Dedifferentiated amniotic fluid mesenchymal stem cell (primary cell): Measurements from ENCODE around the gene MTG2.

Experiments
- DNase-seq: peaks from one replicate; pipeline ENCODE4 v3.0.0-alpha.2; 2016; ENCODE audit errors: extremely low spot score

Gene MTG2

DNA sequence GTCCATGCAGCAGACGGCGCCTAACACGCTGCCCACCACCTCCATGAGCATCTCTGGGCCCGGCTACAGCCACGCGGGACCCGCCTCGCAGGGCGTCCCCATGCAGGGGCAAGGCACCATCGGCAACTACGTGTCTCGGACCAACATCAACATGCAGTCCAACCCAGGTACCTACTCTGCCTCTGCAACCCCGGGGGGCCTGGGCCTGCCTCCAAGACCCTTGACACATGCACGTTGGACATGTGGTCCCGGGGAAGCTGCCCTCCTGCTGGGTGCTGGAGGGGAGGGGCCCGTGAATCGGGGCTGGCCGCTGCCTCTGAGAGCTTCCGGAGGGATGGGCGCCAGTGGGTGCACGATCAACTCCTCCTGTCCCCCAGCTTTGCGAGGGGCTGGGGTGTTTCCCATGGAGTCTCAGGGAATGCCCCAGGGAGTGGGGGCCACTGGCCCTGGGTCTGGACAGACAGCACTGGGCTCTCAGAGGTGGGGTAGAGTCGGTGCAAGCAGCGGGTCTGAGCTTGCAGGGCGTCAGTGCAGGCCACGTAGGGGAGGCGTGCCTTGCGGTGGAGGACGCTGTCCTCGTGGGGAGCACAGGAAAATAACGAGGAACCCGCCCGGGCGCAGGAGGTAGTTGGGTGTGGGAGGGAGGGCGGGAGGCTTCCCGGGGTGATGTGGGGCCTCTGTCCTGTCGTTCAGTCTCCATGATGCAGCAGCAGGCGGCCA is 19.9 kb upstream of the MTG2 start:
- DNase-seq, result no peak

DNA sequence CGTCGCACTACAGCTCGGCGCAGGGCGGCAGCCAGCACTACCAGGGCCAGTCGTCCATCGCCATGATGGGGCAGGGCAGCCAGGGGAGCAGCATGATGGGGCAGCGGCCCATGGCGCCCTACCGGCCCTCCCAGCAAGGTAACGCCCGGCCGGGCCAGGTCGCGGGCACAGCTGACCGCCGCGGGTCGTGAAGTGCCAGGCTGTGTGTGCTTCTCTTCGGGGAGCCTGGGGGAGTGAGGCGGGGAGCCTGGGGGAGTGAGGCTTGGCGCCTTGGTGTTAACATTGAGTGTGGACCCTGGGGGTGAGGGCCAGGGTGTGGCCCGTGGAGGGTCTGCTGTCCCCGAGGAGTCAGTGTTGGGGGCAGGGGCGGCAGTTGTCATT is 19.4 kb upstream of the MTG2 start:
- no peak for DNase-seq

DNA sequence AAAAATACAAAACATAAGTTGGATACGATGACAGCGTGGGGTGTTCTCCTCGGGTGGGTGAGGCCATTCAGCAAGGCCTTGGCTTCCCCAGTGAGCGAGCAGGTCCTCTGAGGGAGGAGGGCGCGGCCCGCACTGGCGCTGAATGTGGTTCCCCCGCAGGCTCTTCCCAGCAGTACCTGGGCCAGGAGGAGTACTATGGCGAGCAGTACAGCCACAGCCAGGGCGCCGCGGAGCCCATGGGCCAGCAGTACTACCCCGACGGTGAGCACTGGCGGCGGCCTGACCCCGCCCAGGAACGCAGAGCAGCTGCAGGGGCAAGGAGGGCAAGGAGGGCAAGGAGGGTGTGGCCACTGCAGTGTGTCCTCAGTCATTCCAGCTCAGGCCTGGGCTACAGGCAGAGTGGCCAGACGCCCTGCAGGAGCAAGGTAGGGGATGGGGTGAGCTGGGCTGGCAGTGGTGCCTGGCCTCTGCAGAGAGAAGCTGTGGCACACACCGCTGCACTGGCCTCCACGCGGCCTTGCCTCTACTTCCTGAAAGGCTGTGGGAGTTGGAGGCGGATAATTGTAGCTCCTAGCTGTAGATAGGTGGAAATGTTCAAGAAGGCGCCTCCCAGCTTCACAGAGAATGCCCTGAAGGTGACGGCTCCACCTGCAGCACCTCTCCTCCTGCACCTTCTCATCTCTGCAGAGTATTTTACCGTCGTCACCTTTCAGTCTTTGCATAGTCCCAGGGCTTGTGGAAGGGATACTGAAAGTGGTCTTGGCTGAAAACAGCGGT is 18.7 kb upstream of the MTG2 start:
- DNase-seq, result no peak

DNA sequence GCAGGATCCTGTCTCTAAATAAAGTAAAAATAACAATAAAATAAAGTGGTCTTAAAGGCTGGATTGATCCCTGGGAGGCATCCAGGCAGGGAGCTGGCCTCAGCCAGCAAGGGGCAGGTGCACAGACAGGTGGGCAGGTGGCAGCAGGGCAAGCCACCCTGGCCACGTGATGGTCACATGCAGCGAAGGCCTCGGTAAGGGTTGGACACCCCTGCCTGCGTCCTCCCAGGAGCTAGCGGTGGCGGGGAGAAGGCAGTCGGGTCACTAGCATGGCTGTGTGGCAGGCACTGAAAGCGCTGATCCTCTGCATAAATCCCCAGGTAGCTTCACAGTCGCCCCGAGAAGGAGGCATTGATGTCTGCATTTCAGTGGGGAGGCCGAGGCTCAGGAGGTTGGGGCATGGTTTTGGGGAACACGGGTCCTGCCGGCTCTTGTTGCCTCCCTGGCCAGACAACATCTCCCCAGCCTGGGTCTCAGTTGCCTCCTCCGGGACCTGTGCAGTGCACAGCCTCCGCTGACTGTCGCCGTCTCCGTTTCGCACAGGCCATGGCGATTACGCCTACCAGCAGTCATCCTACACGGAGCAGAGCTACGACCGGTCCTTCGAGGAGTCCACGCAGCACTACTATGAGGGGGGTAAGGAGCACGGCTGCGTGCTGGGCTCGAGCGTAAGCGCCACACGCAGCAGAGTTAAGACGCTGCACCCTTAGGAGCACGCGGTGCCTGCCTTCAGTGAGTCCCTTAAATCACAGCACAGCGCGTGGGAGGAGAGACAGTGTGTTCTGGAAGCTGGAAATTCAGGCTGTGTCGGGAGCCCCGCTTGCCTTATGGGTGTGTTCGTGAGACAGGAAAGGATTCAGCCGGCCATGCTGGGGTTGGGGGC is 17.7 kb upstream of the MTG2 start:
- DNase-seq, result no peak

DNA sequence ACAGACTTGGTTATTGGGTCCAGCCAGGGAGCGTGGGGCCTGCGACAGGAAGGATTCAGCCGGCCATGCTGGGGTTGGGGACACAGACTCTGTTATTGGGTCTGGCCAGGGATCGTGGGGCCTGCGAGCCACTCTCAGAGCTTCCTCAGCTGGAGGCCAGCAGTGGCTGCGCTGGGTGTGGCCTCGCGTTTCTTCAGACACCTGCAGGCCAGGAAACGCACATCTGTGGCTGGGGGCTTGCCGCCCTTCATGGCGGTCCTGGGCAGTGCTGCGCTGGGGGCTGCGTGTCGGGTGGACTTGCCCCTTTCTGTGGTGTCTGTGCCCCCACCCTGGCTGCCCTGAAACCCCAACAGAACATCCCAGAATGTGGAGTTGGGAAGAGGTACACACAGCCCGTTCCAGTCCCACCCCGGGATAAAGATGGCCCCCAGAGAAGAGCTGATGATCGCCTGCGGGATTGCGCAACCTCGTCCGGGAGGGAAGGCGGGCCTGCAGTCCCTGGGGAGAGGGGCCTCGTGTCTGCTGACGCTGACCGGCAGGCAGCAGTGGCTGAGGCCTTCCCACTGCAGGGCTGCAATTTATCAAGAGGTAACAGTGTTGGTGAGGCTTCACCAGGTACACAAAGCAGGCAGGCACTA is 16.9 kb upstream of the MTG2 start:
- DNase-seq, result no peak

DNA sequence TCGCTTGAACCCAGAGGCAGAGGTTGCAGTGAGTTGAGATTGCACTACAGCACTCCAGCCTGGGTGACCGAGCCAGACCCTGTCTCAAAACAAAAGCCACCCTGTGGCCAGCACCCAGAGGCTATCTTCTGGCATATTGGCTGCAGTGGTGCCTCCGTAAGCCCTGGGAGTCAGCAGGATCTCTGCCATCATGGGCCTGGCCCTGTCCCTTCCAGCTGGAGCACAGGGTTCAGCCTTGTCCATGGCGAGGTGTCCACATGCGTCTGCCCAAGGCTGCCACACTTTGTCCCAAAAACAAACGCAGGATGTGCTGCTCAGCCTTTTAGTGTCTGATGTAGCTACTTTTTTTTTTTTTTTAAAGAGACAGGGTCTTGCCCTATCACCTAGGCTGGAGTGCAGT is 15.4 kb upstream of the MTG2 start:
- DNase-seq, result no peak

DNA sequence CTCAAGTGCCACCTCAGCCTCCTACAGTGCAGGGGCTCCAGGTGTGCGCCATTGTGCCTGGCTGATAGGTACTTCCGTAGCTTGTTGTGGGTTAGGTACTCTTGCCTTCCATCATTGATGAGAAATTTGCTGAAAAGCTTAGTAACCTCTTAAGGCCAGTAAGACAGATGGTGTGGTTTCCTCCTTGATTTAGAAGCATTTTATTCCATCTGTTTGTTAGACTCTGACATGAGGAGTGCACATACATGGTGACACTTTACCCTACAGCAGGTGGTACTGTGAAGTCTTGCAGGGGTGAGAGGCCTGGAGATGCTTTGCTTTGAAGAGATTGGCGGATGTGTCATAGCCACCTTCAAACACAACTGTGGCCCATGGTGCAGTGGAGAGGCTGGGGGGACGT is 14.8 kb upstream of the MTG2 start:
- no peak for DNase-seq

DNA sequence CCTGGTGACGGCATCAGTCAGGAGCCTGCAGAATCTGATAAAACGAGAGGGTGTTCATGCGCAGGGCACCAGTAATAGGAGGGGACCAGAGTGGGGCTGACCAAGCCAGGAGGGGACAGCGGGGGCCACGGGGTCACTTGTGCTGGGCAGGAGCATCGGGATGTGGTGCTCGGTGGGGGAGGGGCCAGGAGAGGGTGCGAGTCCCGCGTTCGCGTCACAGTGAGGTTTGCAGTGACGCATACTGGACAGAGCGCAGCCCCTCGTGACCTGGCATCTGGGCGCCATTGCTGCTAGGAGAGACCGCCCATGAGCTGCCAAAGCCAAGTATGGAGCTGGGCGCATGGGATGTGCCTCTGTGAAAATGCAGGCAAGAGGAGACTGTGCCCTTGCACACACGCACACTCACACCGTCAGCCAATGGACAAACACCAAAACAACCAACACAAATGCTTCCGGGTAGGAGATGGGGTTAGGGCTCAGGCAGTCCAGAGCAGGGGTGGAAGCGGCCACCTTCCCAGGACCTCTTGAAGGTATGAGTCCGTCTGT is 13.9 kb upstream of the MTG2 start:
- no peak for DNase-seq

DNA sequence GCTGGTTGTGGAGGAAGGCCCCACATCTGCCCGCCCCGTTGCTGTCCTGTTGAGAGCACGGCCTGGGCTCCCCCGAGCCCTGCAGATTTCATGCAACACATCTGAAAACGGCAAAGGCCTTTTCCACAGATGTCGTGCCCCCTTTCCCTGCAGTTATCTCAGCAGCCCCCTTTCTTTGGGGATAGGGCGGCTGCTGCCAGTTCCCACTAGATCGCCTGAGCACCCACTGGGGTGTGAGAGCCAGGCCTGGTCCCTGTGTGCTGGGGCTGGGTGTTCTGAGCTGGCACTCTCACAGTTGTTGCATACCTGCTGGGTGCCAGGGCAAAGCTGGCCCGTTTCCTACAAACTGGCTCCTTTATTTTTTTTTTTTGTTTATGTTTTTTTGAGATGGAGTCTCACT is 12.3 kb upstream of the MTG2 start:
- no peak for DNase-seq

DNA sequence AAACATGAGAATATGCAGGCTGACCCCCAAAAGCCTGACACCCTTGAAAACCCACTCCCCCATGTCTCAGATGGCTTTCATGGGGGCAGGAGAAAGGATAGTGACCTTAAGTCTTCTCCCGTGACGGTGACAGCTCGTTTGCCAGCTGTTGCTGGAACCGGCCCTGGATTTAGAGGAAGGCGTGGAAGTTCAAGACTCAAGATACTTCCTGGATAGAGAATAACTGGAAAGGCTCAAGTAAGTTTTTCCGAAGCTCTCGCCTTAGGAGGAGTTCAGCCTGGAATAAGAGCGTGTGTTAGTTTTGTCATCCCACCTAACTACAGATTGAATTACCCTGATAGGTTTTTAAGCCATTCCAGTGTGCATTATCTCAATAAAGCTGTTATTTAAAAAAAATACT is 11.6 kb upstream of the MTG2 start:
- no peak for DNase-seq

DNA sequence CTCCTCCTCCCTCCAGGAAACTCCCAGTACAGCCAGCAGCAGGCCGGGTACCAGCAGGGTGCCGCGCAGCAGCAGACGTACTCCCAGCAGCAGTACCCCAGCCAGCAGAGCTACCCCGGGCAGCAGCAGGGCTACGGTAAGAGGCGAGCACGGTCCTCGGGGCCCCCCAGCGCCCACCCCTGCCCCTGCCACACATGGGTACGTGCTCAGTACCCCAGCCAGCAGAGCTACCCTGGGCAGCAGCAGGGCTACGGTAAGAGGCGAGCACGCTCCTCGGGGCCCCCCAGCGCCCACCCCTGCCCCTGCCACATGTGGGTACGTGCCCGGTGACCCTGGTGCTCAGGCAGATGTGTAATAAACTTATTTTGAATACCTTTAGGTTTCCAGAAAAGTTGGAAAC is 10.2 kb upstream of the MTG2 start:
- DNase-seq, result no peak

DNA sequence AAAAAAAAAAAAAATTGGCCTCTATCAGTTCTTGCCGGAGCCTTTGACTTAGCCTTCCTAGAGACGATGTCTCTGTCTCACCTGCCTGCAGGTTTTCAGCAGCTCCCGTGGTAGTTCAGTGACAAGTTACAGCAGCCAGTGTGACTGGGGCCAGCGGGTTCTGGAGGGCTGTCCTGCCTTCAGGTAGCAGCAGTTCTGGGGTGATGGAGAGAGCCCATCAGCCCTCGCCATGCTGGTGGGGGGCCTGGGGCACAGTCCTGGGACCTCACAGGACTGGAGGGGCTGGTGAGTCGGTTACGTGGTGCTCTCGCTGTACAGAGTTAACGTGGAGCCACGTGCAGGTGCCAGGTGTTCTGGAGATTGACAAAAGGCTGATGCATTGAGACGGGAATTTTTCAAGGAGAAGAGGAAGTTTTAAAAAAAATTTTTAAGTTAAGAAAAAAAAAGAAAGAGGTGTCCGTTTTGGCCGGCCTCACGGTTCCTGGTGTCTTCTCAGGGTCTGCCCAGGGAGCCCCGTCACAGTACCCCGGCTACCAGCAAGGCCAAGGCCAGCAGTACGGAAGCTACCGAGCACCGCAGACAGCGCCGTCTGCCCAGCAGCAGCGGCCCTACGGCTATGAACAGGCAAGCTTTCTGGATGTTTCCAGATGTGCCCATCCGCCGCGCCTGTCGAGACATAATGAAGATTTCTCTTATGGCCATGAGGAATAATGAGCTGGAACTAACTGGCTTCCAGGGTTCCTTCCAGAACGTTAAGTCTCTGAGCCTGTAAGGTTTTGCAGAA is 8.6 kb upstream of the MTG2 start:
- DNase-seq, result no peak

DNA sequence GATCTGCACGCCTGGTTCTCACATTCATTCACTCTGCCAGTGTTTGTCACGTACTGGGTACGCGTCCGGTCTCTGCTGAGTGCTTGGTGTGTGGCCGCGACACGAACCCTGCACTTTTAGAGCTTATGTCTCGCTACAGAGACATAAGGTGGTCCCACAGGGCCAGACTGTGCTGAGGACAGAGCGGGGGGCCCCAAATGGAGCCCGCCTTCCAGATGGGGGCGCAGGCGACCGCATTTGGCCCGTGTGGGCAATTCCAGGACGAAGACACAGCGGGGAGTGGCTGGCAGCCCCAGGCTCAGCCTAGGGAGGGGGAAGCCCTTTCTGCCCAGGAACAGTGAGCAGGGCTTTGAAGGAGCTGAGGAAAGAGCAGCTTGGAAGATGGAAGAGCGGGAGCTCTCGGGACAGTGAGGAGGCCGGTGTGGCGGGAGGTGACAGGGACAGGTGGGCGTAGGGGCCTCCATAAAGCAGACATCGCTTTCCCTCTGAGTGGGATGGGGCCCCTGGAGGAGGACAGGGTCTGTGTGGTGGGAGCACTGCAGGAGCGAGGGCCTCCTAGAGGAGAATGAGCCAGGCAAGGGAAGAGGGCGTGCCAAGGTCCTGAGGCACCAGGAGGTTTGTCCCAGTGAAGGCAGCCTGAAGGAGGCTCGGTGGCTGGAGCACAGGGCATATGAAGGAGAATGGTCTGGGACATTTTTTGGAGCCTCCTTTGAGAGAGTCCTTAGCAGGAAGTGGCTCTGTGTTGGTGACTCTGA is 7.8 kb upstream of the MTG2 start:
- no peak for DNase-seq

DNA sequence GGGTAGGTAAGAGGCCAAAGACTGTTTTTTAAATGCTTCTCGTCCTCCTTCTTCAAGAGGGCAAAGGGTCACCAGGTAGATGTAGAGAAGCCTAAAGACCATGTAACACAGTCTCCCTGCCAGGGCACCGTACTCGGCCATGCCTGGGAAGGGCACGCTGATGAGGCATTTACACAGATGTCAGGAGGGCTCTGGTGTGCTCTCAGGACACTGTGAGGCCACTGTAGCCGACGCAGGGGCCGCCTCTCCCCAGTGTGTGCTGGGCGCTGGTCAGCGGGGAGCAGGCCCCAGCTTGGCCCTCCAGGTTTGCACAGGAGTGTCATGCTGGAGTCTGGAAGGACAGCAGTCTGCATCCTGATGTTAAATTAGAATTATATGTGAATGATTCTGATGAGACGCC is 7.1 kb upstream of the MTG2 start:
- no peak for DNase-seq

DNA sequence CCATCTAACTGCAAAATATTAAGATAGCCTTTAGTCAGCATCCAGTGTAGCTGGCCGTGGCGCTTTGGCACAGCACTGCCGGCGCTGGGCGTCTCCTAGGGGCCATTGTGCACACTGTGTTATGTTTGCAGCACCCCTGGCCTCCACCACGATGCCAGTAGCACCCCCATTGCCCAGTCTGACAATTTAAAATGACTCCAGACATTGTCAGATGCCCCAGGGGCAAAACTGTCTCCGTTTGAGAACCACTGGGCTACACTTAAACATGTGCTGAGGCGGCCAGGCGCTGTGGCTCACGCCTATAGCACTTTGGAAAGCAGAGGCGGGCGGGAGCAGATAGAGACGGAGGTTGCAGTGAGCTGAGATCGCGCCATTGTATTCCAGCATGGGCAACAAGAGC is 6.0 kb upstream of the MTG2 start:
- no peak for DNase-seq

DNA sequence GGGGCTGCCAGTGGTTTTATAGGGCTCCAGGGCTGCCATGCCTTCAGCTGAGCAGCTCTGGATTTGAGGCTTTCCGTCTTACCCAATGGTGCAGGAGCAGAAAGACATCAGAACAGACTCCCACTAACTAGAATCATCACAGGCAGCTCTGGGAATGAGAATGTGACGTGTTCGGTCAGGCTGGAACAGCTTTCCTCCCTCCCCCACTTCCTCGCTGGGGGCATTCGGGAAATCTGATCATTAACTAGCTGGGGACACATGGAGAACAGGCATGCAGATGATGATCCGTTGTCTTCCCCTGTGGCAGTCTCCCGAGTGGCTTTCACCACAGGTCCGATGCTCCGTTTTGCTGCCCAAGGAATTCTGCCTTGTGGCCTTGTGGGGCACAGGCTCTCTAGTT is 5.5 kb upstream of the MTG2 start:
- DNase-seq, result no peak

DNA sequence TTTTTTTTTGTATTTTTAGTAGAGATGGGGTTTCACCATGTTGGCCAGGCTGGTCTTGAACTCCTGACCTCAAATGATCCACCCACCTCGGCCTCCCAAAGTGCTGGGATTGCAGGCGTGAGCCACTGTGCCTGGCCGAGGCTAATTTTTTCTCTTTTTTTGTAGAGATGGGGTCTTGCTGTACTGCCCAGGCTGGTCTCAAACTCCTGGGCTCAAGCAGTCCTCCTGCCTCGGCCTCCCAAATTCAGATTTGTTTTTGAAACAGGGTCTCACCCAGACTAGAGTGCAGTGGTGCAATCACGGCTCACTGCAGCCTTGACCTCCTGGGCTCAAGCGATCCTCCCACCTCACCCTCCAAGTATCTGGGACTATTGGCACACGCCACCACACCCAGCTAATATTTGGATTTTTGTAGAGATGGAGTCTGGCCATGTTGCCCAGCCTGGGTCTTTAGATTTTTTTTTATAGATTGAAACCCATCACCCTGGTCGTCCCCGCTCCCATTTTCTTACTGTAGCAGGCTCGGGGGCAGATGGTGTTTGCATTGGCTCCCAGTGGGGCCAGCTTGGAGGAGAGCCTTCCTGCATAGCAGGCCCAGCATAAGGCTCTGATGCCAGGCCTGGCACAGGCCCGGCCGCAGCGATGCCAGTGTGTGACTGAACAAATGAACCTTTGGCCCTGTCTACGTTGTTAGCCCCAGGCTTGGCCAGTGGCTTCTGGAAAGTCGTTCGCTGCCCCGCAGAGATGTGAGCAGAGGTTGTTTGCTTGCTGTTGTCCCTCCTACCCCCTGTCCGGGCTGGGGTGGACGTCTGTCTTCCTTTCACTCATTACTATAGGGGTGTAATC is 4.3 kb upstream of the MTG2 start:
- no peak for DNase-seq

DNA sequence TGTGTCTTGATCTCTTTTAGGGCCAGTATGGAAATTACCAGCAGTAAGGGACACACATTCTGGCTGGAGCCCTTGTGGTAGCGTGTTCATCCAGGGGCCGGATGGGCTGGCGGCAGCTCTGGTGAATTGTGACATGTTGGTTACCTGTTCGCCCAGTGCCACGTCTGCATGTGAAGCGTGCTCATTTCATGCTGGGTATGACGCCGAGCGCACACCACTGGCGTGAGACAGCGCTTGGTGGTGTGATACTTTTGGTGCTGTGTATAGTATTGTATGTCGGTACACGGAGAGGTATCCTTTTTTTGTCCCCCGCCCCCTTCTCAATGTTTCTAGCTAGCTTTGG is 3.7 kb upstream of the MTG2 start:
- DNase-seq, result no peak

DNA sequence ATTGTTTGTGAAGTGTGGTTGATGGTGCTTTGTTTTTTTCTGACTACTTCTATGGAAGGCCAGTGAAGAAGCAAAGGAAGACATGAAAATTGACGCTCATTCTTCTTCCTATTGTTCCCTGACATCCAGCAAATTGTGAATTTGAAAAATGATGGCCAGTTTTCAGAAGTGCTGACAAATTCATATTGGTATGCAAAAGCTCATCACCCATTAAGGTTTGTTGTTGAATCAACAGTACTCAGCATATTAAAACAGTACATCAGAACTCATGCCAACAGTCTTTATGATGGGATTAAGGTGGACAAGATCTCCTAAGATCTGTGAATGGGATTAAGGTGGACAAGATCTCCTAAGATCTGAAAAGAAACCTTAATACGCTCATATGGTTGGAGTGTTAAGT is 1.0 kb upstream of the MTG2 start:
- DNase-seq, result no peak
